SU-DHL-6 (cell line): ENCODE data around the gene ZNF154.

Experiments
- CTCF ChIP-seq: fragments of 200-600 bp; sonication (generic); IDR thresholded peaks from one replicate; pipeline ENCODE4 v1.5.1; 2017; ENCODE audit warnings: antibody characterized with exemption, mild to moderate bottlenecking, low read length, moderate library complexity; ENCODE audit not compliant: insufficient read depth, poor library complexity, severe bottlenecking
- EZH2phosphoT487 ChIP-seq: fragments of 200-600 bp; sonication (generic), shearing (Covaris generic); conservative IDR thresholded peaks from 2 replicates; pipeline ENCODE4 v1.6.1; 2018; ENCODE audit warnings: mild to moderate bottlenecking, antibody characterized with exemption, low read length, moderate library complexity, mixed read lengths

GRCh38 chr19:57664269-57665127, 44.5 kb downstream of the ZNF154 start:
- TF ChIP-seq CTCF (no peak), EZH2phosphoT487 (no peak)
